AG10803 (cell line): ENCODE data around the gene COL15A1.
A peak's percentile ranks its signal among the peaks of the same experiment; 100 is the strongest.

Experiments used
- DNase-seq: peaks from one replicate; pipeline ENCODE4 v3.0.0; 2010; ENCODE audit warnings: low read depth
- H3K4me3 ChIP-seq: 2 replicates; pipeline ENCODE4 v1.5.1; 2011; ENCODE audit warnings: mild to moderate bottlenecking, low read length, control low read depth
- CTCF ChIP-seq: conservative IDR thresholded peaks from 2 replicates; pipeline ENCODE4 v1.5.1; 2011; ENCODE audit warnings: mild to moderate bottlenecking, low read length, control low read depth, inconsistent platforms

The COL15A1 gene

GRCh38 chr9:98962181-98962560 is 18.5 kb downstream of the COL15A1 start:
- peak; percentile 97 for DNase-seq
- TF ChIP-seq CTCF = no peak
- no peak overlapping the region for H3K4me3 ChIP-seq

- DNase-seq = peak; percentile 69
- no peak for TF ChIP-seq CTCF
- H3K4me3 ChIP-seq = no peak overlapping the region
Observed at GRCh38 chr9:98962861-98963260, 19.2 kb downstream of the COL15A1 start.

GRCh38 chr9:98964201-98964600 is 20.5 kb downstream of the COL15A1 start:
- no peak for DNase-seq
- H3K4me3 ChIP-seq = no peak overlapping the region
- TF ChIP-seq CTCF = no peak

GRCh38 chr9:98964911-98965336 is 21.2 kb downstream of the COL15A1 start:
- no peak for TF ChIP-seq CTCF
- DNase-seq = peak; percentile 75
- no peak overlapping the region for H3K4me3 ChIP-seq

GRCh38 chr9:98966676-98967075 is 23.0 kb downstream of the COL15A1 start:
- TF ChIP-seq CTCF = no peak
- no peak for DNase-seq
- H3K4me3 ChIP-seq = no peak overlapping the region

GRCh38 chr9:98967257-98967656 is 23.6 kb downstream of the COL15A1 start:
- no peak for TF ChIP-seq CTCF
- DNase-seq = no peak
- no peak overlapping the region for H3K4me3 ChIP-seq

- no peak overlapping the region for H3K4me3 ChIP-seq
- DNase-seq = no peak
- no peak for TF ChIP-seq CTCF
Observed at GRCh38 chr9:98967680-98968079, 24.0 kb downstream of the COL15A1 start.
